Activated naive CD8-positive, alpha-beta T cell treated with anti-CD3 and anti-CD28 coated beads for 36 hours (primary cell): ENCODE data around the gene HYOU1. TPM values are rescaled to one million over a fixed set of nuclear protein-coding genes. Genes with fewer than 3 reads are reported as not detected.
A peak's percentile ranks its signal among the peaks of the same experiment; 100 is the strongest.
"Not testable (repeated sequence)": the region's sequence is repeated elsewhere in the genome, so short reads cannot be mapped to it uniquely, and the experiment has no call there.

Experiments
- DNase-seq: peaks from one replicate; pipeline ENCODE4 v3.0.0; 2021
- H3K27ac Mint-ChIP-seq: one replicate; pipeline ENCODE4 v1.8.0; 2022; ENCODE audit warnings: mild to moderate bottlenecking, moderate library complexity, mixed read lengths
- H3K27me3 Mint-ChIP-seq: one replicate; pipeline ENCODE4 v1.8.0; 2022; ENCODE audit warnings: mild to moderate bottlenecking, mixed read lengths
- H3K36me3 Mint-ChIP-seq: one replicate; pipeline ENCODE4 v1.8.0; 2021; ENCODE audit warnings: mild to moderate bottlenecking, mixed read lengths
- H3K4me1 Mint-ChIP-seq: one replicate; pipeline ENCODE4 v1.8.0; 2021; ENCODE audit warnings: mixed read lengths
- H3K4me3 Mint-ChIP-seq: one replicate; pipeline ENCODE4 v1.8.0; 2022; ENCODE audit warnings: mild to moderate bottlenecking, moderate library complexity, mixed read lengths
- H3K9me3 Mint-ChIP-seq: one replicate; pipeline ENCODE4 v1.8.0; 2022; ENCODE audit warnings: mixed read lengths
- total RNA-seq, 2 experiments: library from RNA; stranded (reverse); gene quantifications; one replicate each; pipeline ENCODE4 v1.2.3, GENCODE V29; 2021

Gene HYOU1
- total RNA-seq, 2 experiments from 2014 or later, result 121 to 125 TPM

GRCh38 chr11:119039471-119039870, 17.5 kb downstream of the HYOU1 start:
- not testable (repeated sequence) for H3K36me3 Mint-ChIP-seq, H3K9me3 Mint-ChIP-seq, H3K27me3 Mint-ChIP-seq, DNase-seq, H3K4me1 Mint-ChIP-seq, H3K27ac Mint-ChIP-seq, H3K4me3 Mint-ChIP-seq

GRCh38 chr11:119038884-119039283, 18.1 kb downstream of the HYOU1 start:
- H3K27ac Mint-ChIP-seq, result no peak overlapping the region
- no peaks in the 10 kb centered on the region for H3K9me3 Mint-ChIP-seq
- no peaks in the 10 kb centered on the region for H3K36me3 Mint-ChIP-seq
- H3K4me1 Mint-ChIP-seq, result peaks cover 7% of the 10 kb centered on the region
- no peak overlapping the region for H3K4me3 Mint-ChIP-seq
- no peaks in the 10 kb centered on the region for H3K27me3 Mint-ChIP-seq
- DNase-seq, result no peak

- Mint-ChIP-seq H3K4me3 (no peak overlapping the region), H3K4me1 (peaks cover 5% of the 10 kb centered on the region), H3K36me3 (no peaks in the 10 kb centered on the region), H3K9me3 (no peaks in the 10 kb centered on the region), H3K27me3 (no peaks in the 10 kb centered on the region), H3K27ac (no peak overlapping the region)
- no peak for DNase-seq
Observed at GRCh38 chr11:119034813-119035212, 22.2 kb downstream of the HYOU1 start.

GRCh38 chr11:119033421-119033820, 23.6 kb downstream of the HYOU1 start:
- not testable (repeated sequence) for DNase-seq, H3K27me3 Mint-ChIP-seq, H3K4me3 Mint-ChIP-seq, H3K9me3 Mint-ChIP-seq, H3K36me3 Mint-ChIP-seq, H3K27ac Mint-ChIP-seq
- peaks cover 19% of the 10 kb centered on the region for H3K4me1 Mint-ChIP-seq

GRCh38 chr11:119031912-119032280, 25.1 kb downstream of the HYOU1 start:
- H3K4me1 Mint-ChIP-seq, result peaks cover 24% of the 10 kb centered on the region
- no peak for DNase-seq
- no peak overlapping the region for H3K27ac Mint-ChIP-seq
- H3K4me3 Mint-ChIP-seq, result no peak overlapping the region
- no peaks in the 10 kb centered on the region for H3K27me3 Mint-ChIP-seq
- H3K9me3 Mint-ChIP-seq, result no peaks in the 10 kb centered on the region
- H3K36me3 Mint-ChIP-seq, result peaks cover 7% of the 10 kb centered on the region

- peak; percentile 99 for DNase-seq
- H3K4me1 Mint-ChIP-seq, result peaks cover 26% of the 10 kb centered on the region
- peaks cover 8% of the 10 kb centered on the region for H3K36me3 Mint-ChIP-seq
- peak within 1 kb of the TSS; percentile 76 for H3K4me3 Mint-ChIP-seq
- H3K27ac Mint-ChIP-seq, result peak within 1 kb of the TSS; percentile 83
- no peaks in the 10 kb centered on the region for H3K27me3 Mint-ChIP-seq
- no peaks in the 10 kb centered on the region for H3K9me3 Mint-ChIP-seq
Observed at GRCh38 chr11:119030329-119031047, 26.5 kb downstream of the HYOU1 start, which contains the start of gene SLC37A4. Gene SLC37A4, minus strand, starts transcription at chr11:119030877.

- Mint-ChIP-seq H3K27me3 (no peaks in the 10 kb centered on the region), H3K4me3 (peak overlapping the region; percentile 76), H3K9me3 (no peaks in the 10 kb centered on the region), H3K36me3 (peaks cover 13% of the 10 kb centered on the region), H3K4me1 (peaks cover 31% of the 10 kb centered on the region), H3K27ac (peak overlapping the region; percentile 83)
- DNase-seq, result peak; percentile 60
Observed at GRCh38 chr11:119030029-119030328, 27.0 kb downstream of the HYOU1 start.

- Mint-ChIP-seq H3K27me3 (no peaks in the 10 kb centered on the region), H3K36me3 (peaks cover 15% of the 10 kb centered on the region), H3K4me1 (peaks cover 35% of the 10 kb centered on the region), H3K4me3 (peak overlapping the region; percentile 76), H3K27ac (peak overlapping the region; percentile 83), H3K9me3 (no peaks in the 10 kb centered on the region)
- DNase-seq, result peak; percentile 62
Observed at GRCh38 chr11:119029340-119030028, 27.5 kb downstream of the HYOU1 start.

- peak overlapping the region; percentile 76 for H3K4me3 Mint-ChIP-seq
- H3K36me3 Mint-ChIP-seq, result peaks cover 17% of the 10 kb centered on the region
- peak overlapping the region; percentile 83 for H3K27ac Mint-ChIP-seq
- DNase-seq, result no peak
- no peaks in the 10 kb centered on the region for H3K27me3 Mint-ChIP-seq
- H3K4me1 Mint-ChIP-seq, result peaks cover 38% of the 10 kb centered on the region
- no peaks in the 10 kb centered on the region for H3K9me3 Mint-ChIP-seq
Observed at GRCh38 chr11:119029069-119029339, 28.0 kb downstream of the HYOU1 start.

GRCh38 chr11:119028346-119029068, 28.5 kb downstream of the HYOU1 start:
- Mint-ChIP-seq H3K4me1 (peaks cover 42% of the 10 kb centered on the region), H3K4me3 (no peak overlapping the region)

GRCh38 chr11:119027561-119028345, 29.3 kb downstream of the HYOU1 start:
- Mint-ChIP-seq H3K27me3 (no peaks in the 10 kb centered on the region), H3K9me3 (no peaks in the 10 kb centered on the region), H3K4me1 (peaks cover 46% of the 10 kb centered on the region), H3K27ac (no peak overlapping the region), H3K36me3 (peaks cover 19% of the 10 kb centered on the region), H3K4me3 (no peak overlapping the region)
- no peak for DNase-seq

More at GRCh38 chr11:119028346-119029068, 28.5 kb downstream of the HYOU1 start:
- no peak for DNase-seq
- Mint-ChIP-seq H3K27me3 (no peaks in the 10 kb centered on the region), H3K9me3 (no peaks in the 10 kb centered on the region), H3K36me3 (peaks cover 18% of the 10 kb centered on the region), H3K27ac (peak overlapping the region; percentile 83)

- Mint-ChIP-seq H3K36me3 (peaks cover 24% of the 10 kb centered on the region), H3K4me3 (no peak overlapping the region), H3K9me3 (no peaks in the 10 kb centered on the region), H3K27me3 (no peaks in the 10 kb centered on the region), H3K4me1 (peaks cover 46% of the 10 kb centered on the region), H3K27ac (no peak overlapping the region)
- DNase-seq, result no peak
Observed at GRCh38 chr11:119026970-119027369, 30.0 kb downstream of the HYOU1 start.

- peaks cover 32% of the 10 kb centered on the region for H3K36me3 Mint-ChIP-seq
- no peaks in the 10 kb centered on the region for H3K27me3 Mint-ChIP-seq
- H3K27ac Mint-ChIP-seq, result peak overlapping the region; percentile 72
- peaks cover 48% of the 10 kb centered on the region for H3K4me1 Mint-ChIP-seq
- DNase-seq, result no peak
- no peak overlapping the region for H3K4me3 Mint-ChIP-seq
- H3K9me3 Mint-ChIP-seq, result no peaks in the 10 kb centered on the region
Observed at GRCh38 chr11:119025978-119026766, 30.8 kb downstream of the HYOU1 start.

GRCh38 chr11:119025541-119025940, 31.5 kb downstream of the HYOU1 start:
- Mint-ChIP-seq H3K9me3 (no peaks in the 10 kb centered on the region), H3K27ac (peak overlapping the region; percentile 72), H3K36me3 (peaks cover 32% of the 10 kb centered on the region), H3K27me3 (no peaks in the 10 kb centered on the region), H3K4me3 (no peak overlapping the region), H3K4me1 (peaks cover 52% of the 10 kb centered on the region)
- no peak for DNase-seq
